ENCODE measurements around the gene SDF2L1.
"Not testable (repeated sequence)": the region's sequence is repeated elsewhere in the genome, so short reads cannot be mapped to it uniquely, and the experiment has no call there.

The SDF2L1 gene

GRCh38 chr22:21606775-21607174 lies 35.3 kb upstream of the SDF2L1 start:
- Mint-ChIP-seq H3K9me3 (no peaks in the 10 kb centered on the region), H3K27ac (no peak overlapping the region)

GRCh38 chr22:21609556-21610157 lies 32.4 kb upstream of the SDF2L1 start:
- not testable (repeated sequence) for H3K4me1 Mint-ChIP-seq; H3K4me3 Mint-ChIP-seq; H3K27ac Mint-ChIP-seq; H3K9me3 Mint-ChIP-seq; H3K27me3 Mint-ChIP-seq (ENCODE audit: low read depth)
- H3K36me3 Mint-ChIP-seq (ENCODE audit: low read depth), result peaks cover 36% of the 10 kb centered on the region

More at GRCh38 chr22:21606775-21607174, 35.3 kb upstream of the SDF2L1 start:
- H3K4me3 Mint-ChIP-seq, result no peak overlapping the region
- TF ChIP-seq CTCF (IDR thresholded peaks at IDR 0.05; ENCODE audit: unreplicated experiment in 3 of 3), result no peak
- H3K36me3 Mint-ChIP-seq (ENCODE audit: low read depth), result peaks cover 28% of the 10 kb centered on the region
- no peaks in the 10 kb centered on the region for H3K27me3 Mint-ChIP-seq (ENCODE audit: low read depth)
- H3K4me1 Mint-ChIP-seq, result no peaks in the 10 kb centered on the region

DNA sequence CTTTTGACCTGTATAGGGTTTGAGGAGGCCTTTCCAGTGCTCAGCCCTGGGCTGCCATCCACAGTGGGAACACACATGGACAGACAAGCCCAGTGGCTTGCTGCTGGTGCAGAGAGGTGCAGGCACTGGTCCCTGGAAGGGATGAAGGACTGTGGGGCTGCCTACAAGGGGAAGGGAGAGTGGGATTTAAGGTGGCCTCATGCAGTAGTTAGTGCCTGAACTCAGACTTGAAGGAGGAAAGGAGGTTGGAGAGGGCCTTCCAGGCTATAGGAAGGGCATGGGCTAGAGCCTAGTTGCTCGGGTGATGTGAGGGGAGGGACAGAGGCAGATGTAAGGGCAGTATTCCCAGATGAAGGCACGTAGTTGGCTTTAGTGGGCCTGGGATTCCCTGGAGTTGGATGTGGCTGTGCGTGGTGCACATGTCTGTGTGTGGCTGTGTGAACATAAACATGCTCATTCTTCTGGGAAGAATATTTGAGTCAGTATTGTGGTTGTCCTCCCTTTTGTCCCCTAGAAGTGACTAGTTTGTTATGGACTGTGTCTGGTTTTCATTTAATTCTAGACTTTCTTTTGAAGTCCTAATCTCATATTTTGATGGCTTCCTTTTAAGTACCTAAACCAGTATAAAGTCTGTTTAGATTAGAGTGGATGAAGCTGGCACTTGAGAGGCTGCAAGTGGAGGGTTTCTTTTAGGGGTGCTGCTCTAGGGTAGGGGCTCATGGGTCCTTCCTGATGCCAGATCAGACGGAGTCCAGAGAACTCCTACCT lies 30.7 kb upstream of the SDF2L1 start:
- Mint-ChIP-seq H3K4me1 (no peaks in the 10 kb centered on the region), H3K4me3 (no peak overlapping the region)
- TF ChIP-seq CTCF (IDR thresholded peaks at IDR 0.05; ENCODE audit: unreplicated experiment in 3 of 3), result no peak

GRCh38 chr22:21612858-21613257 lies 29.2 kb upstream of the SDF2L1 start:
- Mint-ChIP-seq H3K4me1 (no peaks in the 10 kb centered on the region), H3K4me3 (no peak overlapping the region), H3K27me3 (ENCODE audit: low read depth) (no peaks in the 10 kb centered on the region), H3K36me3 (ENCODE audit: low read depth) (peaks cover 41% of the 10 kb centered on the region), H3K27ac (no peak overlapping the region), H3K9me3 (no peaks in the 10 kb centered on the region)
- no peak for TF ChIP-seq CTCF (IDR thresholded peaks at IDR 0.05; ENCODE audit: unreplicated experiment in 3 of 3)

More for the DNA sequence above, 30.7 kb upstream of the SDF2L1 start:
- Mint-ChIP-seq H3K27ac (no peak overlapping the region), H3K9me3 (no peaks in the 10 kb centered on the region), H3K36me3 (ENCODE audit: low read depth) (peaks cover 45% of the 10 kb centered on the region), H3K27me3 (ENCODE audit: low read depth) (no peaks in the 10 kb centered on the region)

DNA sequence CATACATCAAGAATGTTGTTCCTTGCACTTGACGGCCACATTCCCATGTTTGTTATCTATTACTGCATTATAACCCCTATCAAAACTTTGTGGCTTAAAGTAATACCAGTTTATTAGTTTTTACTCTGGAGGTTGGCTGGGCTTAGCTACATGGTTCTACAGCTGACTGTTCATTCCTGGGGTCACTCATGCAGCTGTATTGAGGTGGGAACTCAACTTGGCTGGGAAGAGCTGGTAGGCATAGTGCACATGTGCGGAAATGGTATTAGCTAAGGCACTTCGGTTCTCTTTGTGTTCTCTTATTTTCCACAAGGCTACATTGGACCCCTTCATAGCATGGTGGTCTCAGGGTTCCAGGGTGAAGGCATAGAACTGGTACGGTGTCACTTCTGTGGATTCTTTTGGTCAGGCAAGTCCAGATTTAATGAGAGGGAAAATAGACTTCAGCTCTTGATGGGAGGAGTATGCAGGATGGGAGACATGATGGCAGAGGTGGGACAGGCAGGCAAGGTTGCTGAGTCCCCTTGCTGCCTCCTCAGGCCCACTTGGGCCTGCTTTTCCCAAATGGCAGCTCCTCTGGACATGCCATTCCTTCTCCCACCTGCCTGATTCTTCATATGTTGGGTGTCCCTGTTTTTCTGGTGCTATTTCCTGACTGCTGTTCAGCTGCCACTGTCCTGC lies 28.4 kb upstream of the SDF2L1 start:
- H3K4me3 Mint-ChIP-seq, result no peak overlapping the region
- no peaks in the 10 kb centered on the region for H3K9me3 Mint-ChIP-seq
- H3K27ac Mint-ChIP-seq, result no peak overlapping the region
- H3K4me1 Mint-ChIP-seq, result no peaks in the 10 kb centered on the region
- no peaks in the 10 kb centered on the region for H3K27me3 Mint-ChIP-seq (ENCODE audit: low read depth)
- no peak for TF ChIP-seq CTCF (IDR thresholded peaks at IDR 0.05; ENCODE audit: unreplicated experiment in 3 of 3)
- peaks cover 38% of the 10 kb centered on the region for H3K36me3 Mint-ChIP-seq (ENCODE audit: low read depth)

DNA sequence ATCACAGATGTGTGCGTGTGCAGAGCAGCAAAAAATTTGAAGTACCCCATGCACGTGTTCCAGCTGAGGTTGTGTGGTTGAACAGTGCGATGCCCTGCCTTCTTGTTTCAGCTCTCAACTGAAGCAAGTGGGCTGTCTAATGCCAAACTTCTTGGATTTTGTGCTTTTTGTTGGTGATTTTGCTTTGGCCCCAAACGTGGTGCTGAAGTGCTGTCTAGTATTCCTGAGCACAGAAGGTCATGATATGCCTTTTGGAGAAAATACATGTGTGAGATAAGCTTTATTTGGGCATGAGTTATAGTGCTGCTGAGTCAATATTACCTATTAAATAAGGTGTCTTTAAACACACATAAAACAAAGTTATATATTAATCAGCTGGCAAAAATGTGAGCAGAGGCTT lies 26.4 kb upstream of the SDF2L1 start:
- peak overlapping the region in 1 of 3 experiments; percentile 17 for H3K27ac Mint-ChIP-seq
- TF ChIP-seq CTCF (IDR thresholded peaks at IDR 0.05; ENCODE audit: unreplicated experiment in 3 of 3), result no peak
- H3K9me3 Mint-ChIP-seq, result no peaks in the 10 kb centered on the region
- peaks cover 38% of the 10 kb centered on the region for H3K36me3 Mint-ChIP-seq (ENCODE audit: low read depth)
- peaks cover 5% of the 10 kb centered on the region for H3K4me1 Mint-ChIP-seq
- no peak overlapping the region for H3K4me3 Mint-ChIP-seq
- no peaks in the 10 kb centered on the region for H3K27me3 Mint-ChIP-seq (ENCODE audit: low read depth)

GRCh38 chr22:21617337-21617736 lies 24.8 kb upstream of the SDF2L1 start:
- H3K27ac Mint-ChIP-seq; H3K27me3 Mint-ChIP-seq (ENCODE audit: low read depth); H3K4me3 Mint-ChIP-seq; H3K9me3 Mint-ChIP-seq: not testable (repeated sequence)
- H3K36me3 Mint-ChIP-seq (ENCODE audit: low read depth), result peaks cover 32% of the 10 kb centered on the region
- H3K4me1 Mint-ChIP-seq, result peaks cover 11% of the 10 kb centered on the region

All from nephron (organoid).